Activated T-helper 2 cell treated with anti-CD3 and anti-CD28 coated beads, Interferon-gamma antibody, Interleukin-2, Interleukin-4, amounts not matched to agents 10 μg/mL and 5 μg/mL and 100 μg/mL, durations not matched to agents 14 hours and 24 hours and 36 hours (primary cell): ENCODE measurements around the gene DMD. TPM values are rescaled to one million over a fixed set of nuclear protein-coding genes. Genes with fewer than 3 reads are reported as not detected.
"Not testable (repeated sequence)": the region's sequence is repeated elsewhere in the genome, so short reads cannot be mapped to it uniquely, and the experiment has no call there.

Experiments used
- DNase-seq: peaks from one replicate; pipeline ENCODE4 v3.0.0; 2021; ENCODE audit warnings: low spot score
- H3K27ac Mint-ChIP-seq: one replicate; pipeline ENCODE4 v1.8.0; 2021; ENCODE audit warnings: mixed read lengths
- H3K27me3 Mint-ChIP-seq: one replicate; pipeline ENCODE4 v1.8.0; 2021; ENCODE audit warnings: low read depth, mixed read lengths
- H3K36me3 Mint-ChIP-seq: one replicate; pipeline ENCODE4 v1.8.0; 2021; ENCODE audit warnings: low read depth, mixed read lengths
- H3K4me1 Mint-ChIP-seq: one replicate; pipeline ENCODE4 v1.8.0; 2021; ENCODE audit warnings: low read depth, mixed read lengths
- H3K4me3 Mint-ChIP-seq: one replicate; pipeline ENCODE4 v1.8.0; 2021; ENCODE audit warnings: low read depth, mild to moderate bottlenecking, moderate library complexity, mixed read lengths
- H3K9me3 Mint-ChIP-seq: one replicate; pipeline ENCODE4 v1.8.0; 2021; ENCODE audit warnings: mixed read lengths
- intact Hi-C: fragments of 100-400 bp; cut with micrococcal nuclease; formaldehyde crosslinking; loops from one replicate; pipeline ENCODE4 v1.15.1; 2023
- total RNA-seq: library from RNA; stranded (reverse); gene quantifications from 2 replicates; pipeline ENCODE4 v1.2.3, GENCODE V29; 2022

The DMD gene
- total RNA-seq, 1 donor from 2014 or later, result 0.84 TPM

- no peak for DNase-seq
- Mint-ChIP-seq H3K27me3 (no peaks in the 10 kb centered on the region), H3K36me3 (no peaks in the 10 kb centered on the region), H3K4me1 (no peaks in the 10 kb centered on the region), H3K27ac (no peak overlapping the region), H3K9me3 (peaks cover 4% of the 10 kb centered on the region), H3K4me3 (no peak overlapping the region)
- intact Hi-C loops, result no loop called here
Measured at GRCh38 chrX:32749070-32749469, 462.3 kb downstream of the DMD start.

- peaks cover 3% of the 10 kb centered on the region for H3K9me3 Mint-ChIP-seq
- H3K27me3 Mint-ChIP-seq, result no peaks in the 10 kb centered on the region
- no peaks in the 10 kb centered on the region for H3K4me1 Mint-ChIP-seq
- no peak for DNase-seq
- intact Hi-C loops, result no loop called here
- no peak overlapping the region for H3K27ac Mint-ChIP-seq
- H3K36me3 Mint-ChIP-seq, result no peaks in the 10 kb centered on the region
- H3K4me3 Mint-ChIP-seq, result no peak overlapping the region
Measured at GRCh38 chrX:32745323-32745722, 466.0 kb downstream of the DMD start.

- H3K27me3 Mint-ChIP-seq, result no peaks in the 10 kb centered on the region
- H3K4me1 Mint-ChIP-seq, result no peaks in the 10 kb centered on the region
- DNase-seq, result no peak
- no peak overlapping the region for H3K4me3 Mint-ChIP-seq
- intact Hi-C loops, result no loop called here
- no peaks in the 10 kb centered on the region for H3K36me3 Mint-ChIP-seq
- H3K27ac Mint-ChIP-seq, result no peak overlapping the region
- peaks cover 3% of the 10 kb centered on the region for H3K9me3 Mint-ChIP-seq
Measured at GRCh38 chrX:32744921-32745320, 466.4 kb downstream of the DMD start.

GRCh38 chrX:32741910-32742309, 469.4 kb downstream of the DMD start:
- H3K27ac Mint-ChIP-seq, result no peak overlapping the region
- no peak for DNase-seq
- H3K36me3 Mint-ChIP-seq, result no peaks in the 10 kb centered on the region
- no peaks in the 10 kb centered on the region for H3K27me3 Mint-ChIP-seq
- intact Hi-C loops, result no loop called here
- H3K9me3 Mint-ChIP-seq, result peaks cover 9% of the 10 kb centered on the region
- H3K4me3 Mint-ChIP-seq, result no peak overlapping the region
- H3K4me1 Mint-ChIP-seq, result no peaks in the 10 kb centered on the region

GRCh38 chrX:32708542-32708941, 502.8 kb downstream of the DMD start:
- intact Hi-C loops, result no loop called here

GRCh38 chrX:32705385-32705784, 506.0 kb downstream of the DMD start:
- H3K27ac Mint-ChIP-seq, intact Hi-C loops, DNase-seq, H3K4me3 Mint-ChIP-seq, H3K9me3 Mint-ChIP-seq, H3K27me3 Mint-ChIP-seq, H3K4me1 Mint-ChIP-seq, H3K36me3 Mint-ChIP-seq: not testable (repeated sequence)

More at GRCh38 chrX:32708542-32708941, 502.8 kb downstream of the DMD start:
- no peaks in the 10 kb centered on the region for H3K4me1 Mint-ChIP-seq
- no peak for DNase-seq
- no peak overlapping the region for H3K4me3 Mint-ChIP-seq
- no peaks in the 10 kb centered on the region for H3K36me3 Mint-ChIP-seq
- no peaks in the 10 kb centered on the region for H3K27me3 Mint-ChIP-seq
- no peak overlapping the region for H3K27ac Mint-ChIP-seq
- no peaks in the 10 kb centered on the region for H3K9me3 Mint-ChIP-seq

GRCh38 chrX:32687379-32687778, 524.0 kb downstream of the DMD start:
- no peaks in the 10 kb centered on the region for H3K9me3 Mint-ChIP-seq

GRCh38 chrX:32678487-32678886, 532.9 kb downstream of the DMD start:
- H3K36me3 Mint-ChIP-seq, result no peaks in the 10 kb centered on the region
- intact Hi-C loops, result no loop called here
- no peak overlapping the region for H3K4me3 Mint-ChIP-seq
- H3K27ac Mint-ChIP-seq, result no peak overlapping the region
- no peaks in the 10 kb centered on the region for H3K27me3 Mint-ChIP-seq
- H3K9me3 Mint-ChIP-seq, result peaks cover 5% of the 10 kb centered on the region
- no peaks in the 10 kb centered on the region for H3K4me1 Mint-ChIP-seq
- no peak for DNase-seq

More at GRCh38 chrX:32687379-32687778, 524.0 kb downstream of the DMD start:
- Mint-ChIP-seq H3K27ac (no peak overlapping the region), H3K4me3 (no peak overlapping the region), H3K36me3 (no peaks in the 10 kb centered on the region), H3K27me3 (no peaks in the 10 kb centered on the region), H3K4me1 (no peaks in the 10 kb centered on the region)
- intact Hi-C loops, result no loop called here
- DNase-seq, result no peak

GRCh38 chrX:32673193-32673592, 538.2 kb downstream of the DMD start:
- no peaks in the 10 kb centered on the region for H3K4me1 Mint-ChIP-seq
- H3K27ac Mint-ChIP-seq, result no peak overlapping the region
- intact Hi-C loops, result no loop called here
- no peaks in the 10 kb centered on the region for H3K9me3 Mint-ChIP-seq
- DNase-seq, result no peak
- no peaks in the 10 kb centered on the region for H3K36me3 Mint-ChIP-seq
- H3K27me3 Mint-ChIP-seq, result no peaks in the 10 kb centered on the region
- H3K4me3 Mint-ChIP-seq, result no peak overlapping the region

GRCh38 chrX:32662516-32662915, 548.8 kb downstream of the DMD start:
- Mint-ChIP-seq H3K9me3 (peaks cover 5% of the 10 kb centered on the region), H3K36me3 (no peaks in the 10 kb centered on the region), H3K27ac (no peak overlapping the region), H3K4me1 (no peaks in the 10 kb centered on the region), H3K4me3 (no peak overlapping the region), H3K27me3 (no peaks in the 10 kb centered on the region)
- intact Hi-C loops, result no loop called here
- DNase-seq, result no peak

- Mint-ChIP-seq H3K27me3 (no peaks in the 10 kb centered on the region), H3K36me3 (no peaks in the 10 kb centered on the region), H3K9me3 (no peaks in the 10 kb centered on the region), H3K4me1 (no peaks in the 10 kb centered on the region), H3K27ac (no peak overlapping the region), H3K4me3 (no peak overlapping the region)
- intact Hi-C loops, result no loop called here
- DNase-seq, result no peak
Measured at GRCh38 chrX:32644476-32645245, 566.7 kb downstream of the DMD start.

- H3K27me3 Mint-ChIP-seq, result no peaks in the 10 kb centered on the region
- no peak overlapping the region for H3K4me3 Mint-ChIP-seq
- H3K4me1 Mint-ChIP-seq, result no peaks in the 10 kb centered on the region
- no peak overlapping the region for H3K27ac Mint-ChIP-seq
- intact Hi-C loops, result no loop called here
- no peak for DNase-seq
- H3K36me3 Mint-ChIP-seq, result no peaks in the 10 kb centered on the region
- no peaks in the 10 kb centered on the region for H3K9me3 Mint-ChIP-seq
Measured at GRCh38 chrX:32642283-32642682, 569.1 kb downstream of the DMD start.

- H3K36me3 Mint-ChIP-seq, result no peaks in the 10 kb centered on the region
- H3K27me3 Mint-ChIP-seq, result no peaks in the 10 kb centered on the region
- intact Hi-C loops, result no loop called here
- DNase-seq, result no peak
- peaks cover 5% of the 10 kb centered on the region for H3K9me3 Mint-ChIP-seq
- no peak overlapping the region for H3K27ac Mint-ChIP-seq
- no peaks in the 10 kb centered on the region for H3K4me1 Mint-ChIP-seq
- no peak overlapping the region for H3K4me3 Mint-ChIP-seq
Measured at GRCh38 chrX:32618154-32618553, 593.2 kb downstream of the DMD start.

- H3K4me3 Mint-ChIP-seq, result no peak overlapping the region
- no peaks in the 10 kb centered on the region for H3K36me3 Mint-ChIP-seq
- no peaks in the 10 kb centered on the region for H3K4me1 Mint-ChIP-seq
- intact Hi-C loops, result no loop called here
- peaks cover 5% of the 10 kb centered on the region for H3K9me3 Mint-ChIP-seq
- H3K27me3 Mint-ChIP-seq, result no peaks in the 10 kb centered on the region
- H3K27ac Mint-ChIP-seq, result no peak overlapping the region
- no peak for DNase-seq
Measured at GRCh38 chrX:32614707-32615106, 596.6 kb downstream of the DMD start.
